GM19324 (cell line): Measurements from ENCODE around the gene TSPAN17.
A peak's percentile ranks its signal among the peaks of the same experiment; 100 is the strongest.
"Not testable (repeated sequence)": the region's sequence is repeated elsewhere in the genome, so short reads cannot be mapped to it uniquely, and the experiment has no call there.

ENCODE experiments used
- ATAC-seq: cut with Tn5 transposase; IDR thresholded peaks from one replicate; pipeline ENCODE4 v1.9.1; 2021; ENCODE audit warnings: mild to moderate bottlenecking, moderate library complexity; ENCODE audit not compliant: unreplicated experiment, low FRiP score

TSPAN17 gene, protein sequence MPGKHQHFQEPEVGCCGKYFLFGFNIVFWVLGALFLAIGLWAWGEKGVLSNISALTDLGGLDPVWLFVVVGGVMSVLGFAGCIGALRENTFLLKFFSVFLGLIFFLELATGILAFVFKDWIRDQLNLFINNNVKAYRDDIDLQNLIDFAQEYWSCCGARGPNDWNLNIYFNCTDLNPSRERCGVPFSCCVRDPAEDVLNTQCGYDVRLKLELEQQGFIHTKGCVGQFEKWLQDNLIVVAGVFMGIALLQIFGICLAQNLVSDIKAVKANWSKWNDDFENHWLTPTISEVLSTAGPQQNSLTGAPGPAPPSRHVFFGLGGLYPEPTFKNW

DNA sequence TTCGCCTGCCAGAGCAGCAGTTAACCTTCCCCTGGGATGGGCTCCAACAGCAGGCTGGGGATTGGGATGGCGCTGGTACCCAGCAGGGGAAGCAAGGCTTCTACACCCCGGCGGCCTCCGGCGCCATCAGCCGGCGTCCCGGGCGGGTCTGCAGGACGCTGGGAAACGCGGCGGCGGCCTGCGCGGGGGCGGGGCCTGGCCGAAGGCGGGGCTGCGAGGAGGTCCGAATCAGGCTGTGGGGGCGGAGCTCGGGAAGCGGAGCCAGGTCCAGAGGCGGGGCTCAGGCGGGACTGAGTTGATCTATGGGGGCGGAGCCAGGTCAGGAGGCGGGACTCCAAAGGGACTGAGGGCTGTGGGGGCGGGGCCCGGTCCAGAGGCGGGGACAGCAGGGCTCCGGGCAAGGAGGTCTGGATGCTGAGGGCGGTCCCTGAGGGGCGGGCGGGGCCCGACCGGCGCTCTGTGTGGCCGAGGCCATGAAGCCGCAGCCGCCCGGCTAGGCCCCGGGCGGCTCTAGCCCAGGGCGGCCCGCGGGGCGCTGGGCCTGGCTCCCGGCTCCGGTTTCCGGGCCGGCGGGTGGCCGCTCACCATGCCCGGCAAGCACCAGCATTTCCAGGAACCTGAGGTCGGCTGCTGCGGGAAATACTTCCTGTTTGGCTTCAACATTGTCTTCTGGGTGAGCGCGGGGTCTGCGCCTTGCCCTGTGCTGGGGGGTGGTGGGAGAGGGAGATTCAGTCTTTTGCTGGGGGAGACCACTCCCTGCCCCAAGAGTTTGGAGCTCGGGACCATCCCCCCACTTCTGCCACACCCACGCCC, at the start of gene TSPAN17:
TSPAN17 (plus strand) TSS at position 455 of the 813 bp plus-strand sequence; CDS start at position 587, 132 bp downstream.
- ATAC-seq, result peak; percentile 94

DNA sequence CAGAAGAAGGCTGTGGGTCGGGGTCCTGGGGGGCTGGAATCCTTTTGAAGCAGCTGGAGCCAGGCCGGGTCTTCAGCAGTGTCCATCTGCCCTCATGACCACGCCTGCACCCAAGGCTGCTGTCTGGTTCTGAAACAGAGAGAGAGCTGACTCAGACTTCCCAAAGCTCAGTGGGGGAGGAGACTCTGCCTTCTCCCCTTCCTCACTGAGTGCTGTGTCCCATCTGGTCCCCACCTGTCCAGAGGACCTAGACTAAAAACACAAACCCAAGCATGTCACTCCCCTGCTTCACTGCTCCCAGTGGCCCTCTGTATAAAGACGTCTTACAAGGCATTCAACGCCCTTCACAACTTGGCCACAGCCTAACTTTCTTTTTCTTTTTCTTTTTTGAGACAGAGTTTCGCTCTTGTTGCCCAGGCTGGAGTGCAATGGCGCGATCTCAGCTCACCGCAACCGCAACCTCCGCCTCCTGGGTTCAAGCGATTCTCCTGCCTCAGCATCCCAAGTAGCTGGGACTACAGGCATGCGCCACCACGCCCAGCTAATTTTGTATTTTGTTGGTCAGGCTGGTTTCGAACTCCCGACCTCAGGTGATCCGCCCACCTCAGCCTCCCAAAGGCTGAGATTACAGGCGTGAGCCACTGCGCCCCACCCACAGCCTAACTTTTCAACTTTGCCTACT, 47.4 kb upstream of the TSPAN17 start:
- ATAC-seq, result not testable (repeated sequence)

DNA sequence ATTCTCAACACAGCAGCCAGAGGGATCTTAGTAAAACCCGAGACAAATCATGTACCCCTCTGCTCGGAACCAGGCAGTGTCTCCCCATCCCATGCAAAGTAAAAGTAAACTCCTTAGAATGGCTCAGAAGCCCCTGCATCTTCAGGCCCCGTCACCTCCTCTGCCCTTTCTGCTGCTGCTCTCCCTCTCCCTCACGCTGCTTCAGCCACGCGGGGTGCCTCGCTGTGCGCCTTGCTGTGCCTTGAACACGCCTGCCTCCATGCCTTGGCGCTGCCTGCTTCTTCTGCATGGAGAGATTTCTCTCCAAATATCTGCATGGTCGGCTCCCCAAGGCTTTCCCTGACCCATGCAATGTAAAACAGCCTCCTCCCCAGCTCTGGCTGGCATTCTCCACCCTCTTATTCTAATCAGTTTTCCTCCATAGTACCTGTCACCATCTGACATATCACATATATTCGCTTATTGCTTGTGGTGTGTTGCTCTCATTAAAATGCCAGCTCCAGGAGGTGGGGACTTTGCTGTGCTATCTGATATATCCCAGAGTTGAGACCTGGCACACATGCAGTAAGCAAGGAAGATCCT, 45.3 kb upstream of the TSPAN17 start:
- no peak for ATAC-seq

DNA sequence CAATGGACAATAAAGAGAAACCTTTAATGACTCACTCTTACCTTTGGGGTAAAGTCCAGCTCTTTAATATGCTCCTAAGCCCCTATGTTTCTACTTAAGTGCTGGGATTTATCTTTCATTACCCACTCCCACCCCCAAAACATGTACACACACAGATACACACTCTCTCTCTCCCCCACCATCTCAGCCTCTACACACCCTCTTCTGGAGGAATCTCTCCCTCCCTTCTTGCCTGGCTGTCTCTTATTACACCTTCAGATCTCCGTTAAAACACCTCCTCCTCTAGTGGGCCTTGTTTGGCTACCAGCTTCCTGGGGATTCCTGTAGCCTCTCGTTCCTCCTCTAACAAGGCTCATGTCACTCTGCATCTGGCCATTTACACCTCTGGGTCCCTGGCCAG, 44.2 kb upstream of the TSPAN17 start:
- no peak for ATAC-seq

DNA sequence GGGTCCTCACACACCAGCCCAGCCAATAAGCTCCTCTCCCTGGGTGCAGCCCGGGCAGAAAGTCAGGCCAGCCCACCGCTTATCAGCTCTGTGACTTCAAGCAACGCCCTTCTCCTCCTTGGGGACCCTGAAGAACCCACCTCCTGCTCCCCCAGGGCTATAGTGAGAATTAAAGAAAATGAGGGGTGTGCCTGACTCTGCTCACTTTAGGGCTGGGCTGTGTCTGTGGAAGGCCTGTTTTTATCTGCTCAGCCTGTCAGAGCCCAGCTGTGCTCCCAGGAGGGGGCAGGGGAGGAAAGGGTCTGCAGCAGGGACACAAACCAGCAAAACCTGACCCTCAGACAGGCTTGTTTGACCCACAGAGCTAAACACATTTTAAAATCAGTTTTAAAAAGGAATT, 41.3 kb upstream of the TSPAN17 start:
- no peak for ATAC-seq

DNA sequence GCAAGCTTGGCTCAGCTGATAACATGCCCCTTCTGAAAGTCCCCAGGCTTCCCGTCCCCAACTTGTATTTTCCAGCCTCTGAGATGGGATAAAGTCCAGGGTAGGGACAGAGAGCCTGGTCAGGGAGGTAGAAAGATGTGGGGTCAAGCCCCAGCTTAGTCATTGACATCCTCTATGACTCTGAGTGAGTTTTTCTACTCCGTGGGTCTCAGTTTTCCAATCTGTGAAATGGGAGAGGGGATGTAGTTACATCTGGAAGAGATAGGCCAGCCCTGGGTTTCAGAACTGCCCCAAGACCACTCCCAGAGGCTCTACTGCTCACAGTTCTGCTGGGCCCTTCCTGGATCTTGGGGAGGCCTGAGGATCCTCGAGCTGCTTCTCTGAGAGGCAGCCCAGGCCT, 40.4 kb upstream of the TSPAN17 start:
- ATAC-seq, result no peak

DNA sequence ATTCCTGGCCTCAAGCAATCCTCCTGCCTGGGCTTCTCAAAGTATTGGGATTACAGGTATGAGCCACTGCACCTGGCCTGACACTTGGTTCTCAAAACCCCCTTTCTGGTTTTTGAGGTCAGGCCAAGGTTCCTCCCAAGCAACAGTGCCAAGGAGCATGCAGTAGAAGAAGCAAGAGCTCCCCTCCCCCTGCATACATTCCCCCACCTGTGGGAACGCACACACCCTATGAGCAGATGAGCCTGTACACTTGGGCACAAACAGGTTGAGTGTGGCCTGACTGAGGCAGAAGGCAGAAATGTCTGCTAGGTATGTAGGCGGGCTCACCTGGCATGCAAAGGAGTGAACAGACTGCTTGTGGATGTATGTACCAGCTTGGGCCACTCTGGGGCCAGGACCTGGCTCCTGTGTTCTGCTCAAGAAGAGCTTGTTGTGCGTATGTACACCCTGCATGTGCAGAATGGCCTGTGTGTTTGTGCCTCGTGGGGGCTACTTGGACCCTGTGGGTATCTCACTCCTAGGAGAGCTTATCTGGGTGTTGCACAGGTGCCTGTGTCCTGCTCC, 39.1 kb upstream of the TSPAN17 start:
- no peak for ATAC-seq

DNA sequence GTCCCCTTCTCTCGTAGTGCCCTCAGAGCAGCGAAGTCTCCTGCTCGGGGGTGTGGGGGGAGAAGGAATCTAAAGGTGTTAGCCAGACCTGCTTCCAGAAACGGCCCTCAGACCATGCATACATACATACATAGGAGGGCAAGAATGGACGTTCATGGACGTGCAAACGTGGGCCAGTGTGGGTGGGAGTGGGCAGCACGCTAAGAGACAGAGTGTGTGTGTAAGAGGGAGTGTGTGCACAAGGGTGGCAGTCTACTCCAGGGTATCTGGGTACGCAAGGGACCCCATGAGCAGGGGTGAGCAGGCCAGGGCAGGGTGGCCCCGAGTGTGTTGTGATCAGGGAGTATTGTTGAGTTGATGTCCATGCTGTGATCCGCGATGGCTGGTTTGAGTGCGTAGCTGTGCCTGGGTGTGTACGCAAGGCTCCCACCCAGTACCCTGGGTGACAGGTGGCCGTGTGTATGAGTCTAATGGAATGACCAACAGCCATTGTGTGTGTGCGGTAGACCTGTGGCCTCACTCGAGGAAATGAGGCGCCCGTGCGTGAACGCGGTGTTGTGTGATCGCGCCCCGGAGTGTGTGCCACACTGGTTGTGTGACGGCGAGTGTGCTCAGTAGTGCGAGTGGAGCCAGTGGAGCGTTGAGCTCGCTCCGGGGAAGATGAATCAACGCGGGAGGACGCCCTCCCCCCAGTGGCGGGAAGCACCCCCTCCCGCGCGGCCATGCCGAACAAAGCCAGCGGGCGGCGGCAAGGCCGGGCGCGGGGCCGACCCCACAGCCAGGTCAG, 38.2 kb upstream of the TSPAN17 start:
- ATAC-seq, result peak; percentile 15

DNA sequence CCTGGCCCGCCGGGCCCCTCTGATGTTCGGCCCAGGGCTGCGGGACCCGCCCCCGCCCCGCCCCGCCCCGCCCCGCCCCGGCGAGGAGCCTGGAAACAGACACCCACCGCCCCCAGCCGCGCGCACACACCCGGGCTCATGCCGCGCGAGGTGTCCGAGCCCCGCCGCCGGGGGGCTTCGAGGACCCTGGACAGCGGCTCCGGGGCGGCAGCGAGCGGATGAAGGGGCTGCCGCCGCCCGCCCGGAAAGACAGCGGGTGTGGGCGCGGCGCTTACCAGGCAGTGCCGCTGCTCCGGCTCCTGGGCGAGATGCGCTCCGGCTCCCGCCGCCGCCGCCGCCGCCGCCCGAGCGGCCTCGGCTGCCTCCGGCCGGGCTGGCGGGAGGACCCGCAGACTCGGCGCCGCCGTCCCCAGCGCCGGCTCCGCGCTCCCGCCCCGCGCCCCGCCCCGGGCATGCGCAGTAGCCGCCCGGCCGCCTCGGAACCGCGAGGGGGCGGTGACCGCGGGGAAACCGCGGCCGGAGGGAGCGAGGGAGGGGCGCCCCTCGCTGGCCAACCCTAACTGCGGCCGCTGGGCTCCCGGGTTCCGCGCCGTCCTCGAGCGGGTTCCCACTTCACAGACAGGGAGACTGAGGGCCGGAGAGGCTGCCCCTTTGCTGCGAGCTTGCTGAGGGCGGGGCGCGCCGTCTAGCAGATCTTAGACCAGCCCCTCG, 37.4 kb upstream of the TSPAN17 start, which contains the start of gene GPRIN1:
GPRIN1 (minus strand) TSS at position 433 of the 711 bp plus-strand sequence. CDS start 10,322 bp downstream, outside the sequence.
- peak; percentile 85 for ATAC-seq

DNA sequence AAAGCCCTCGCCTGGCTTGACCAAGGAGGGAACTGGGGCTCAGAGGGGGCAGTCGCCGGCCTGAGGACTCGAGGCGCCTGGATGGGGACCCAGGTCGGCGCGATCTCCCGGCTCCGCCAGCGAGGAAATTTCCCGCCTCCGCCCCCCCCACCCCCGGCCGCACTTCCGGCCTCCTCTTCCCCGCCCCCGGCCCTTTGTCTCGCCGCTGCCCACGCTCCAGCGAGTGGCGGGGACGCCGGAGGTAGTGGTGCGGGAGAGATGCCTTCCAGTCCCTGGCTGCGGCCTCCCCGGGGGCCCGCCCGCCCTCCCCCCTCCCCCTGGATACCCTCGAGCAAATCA, 36.9 kb upstream of the TSPAN17 start:
- peak; percentile 3 for ATAC-seq

DNA sequence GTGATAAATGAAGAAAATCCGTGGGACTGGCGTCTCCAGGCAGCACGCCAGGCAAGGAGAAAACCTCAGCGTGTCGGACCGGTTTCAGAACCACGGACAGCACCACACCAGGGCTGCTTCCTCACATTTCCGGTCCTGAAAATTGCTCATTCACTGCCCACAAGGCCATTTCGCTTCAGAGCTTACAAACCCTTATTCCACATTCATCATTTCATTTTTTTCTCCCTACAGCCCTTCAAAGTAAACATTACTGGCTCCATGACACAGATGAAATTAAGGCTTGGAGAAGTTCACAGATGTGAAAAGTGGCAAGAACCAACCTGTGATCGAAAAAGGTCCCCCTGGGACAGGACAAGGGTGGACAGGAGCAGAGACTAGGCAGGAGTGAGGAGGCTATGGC, 35.8 kb upstream of the TSPAN17 start:
- no peak for ATAC-seq

DNA sequence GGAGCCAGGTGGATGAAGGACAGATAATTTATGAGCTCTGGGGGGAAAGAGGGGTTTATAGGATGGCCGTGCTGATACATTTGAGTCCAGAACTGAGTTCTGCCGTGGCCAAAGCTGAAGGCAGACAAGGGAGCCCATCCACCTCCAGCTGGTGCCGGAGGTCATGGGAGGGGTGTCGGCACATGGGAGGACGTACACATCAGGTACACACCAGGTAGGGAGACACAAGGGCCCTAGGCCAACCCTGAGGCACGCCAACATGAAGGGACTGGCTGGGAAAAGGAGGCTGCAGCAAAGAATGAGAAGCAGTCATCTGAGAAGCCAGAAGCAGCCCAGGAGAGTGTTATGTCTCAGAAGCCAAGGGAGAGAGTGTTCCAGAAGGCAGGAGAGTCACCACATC, 35.3 kb upstream of the TSPAN17 start:
- ATAC-seq, result no peak

DNA sequence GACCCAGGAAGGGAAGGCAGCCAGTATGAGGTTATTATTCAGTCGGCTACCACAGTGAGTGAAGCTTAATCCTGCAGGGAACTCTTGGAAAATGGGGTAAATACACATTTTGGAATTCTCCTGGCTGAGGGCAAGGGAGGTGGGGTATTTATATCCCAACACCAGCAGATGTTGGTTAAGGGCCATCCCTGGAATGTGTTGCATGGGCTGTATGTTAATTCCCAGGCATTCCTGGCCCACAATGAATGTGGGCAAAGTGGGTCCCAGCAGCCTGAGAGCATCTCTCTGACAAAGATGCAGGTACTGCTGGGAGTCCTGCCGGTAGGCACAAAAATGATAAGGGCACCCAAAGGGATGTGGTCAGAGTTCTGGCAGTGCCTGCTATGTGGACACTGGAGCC, 34.4 kb upstream of the TSPAN17 start:
- ATAC-seq, result no peak

DNA sequence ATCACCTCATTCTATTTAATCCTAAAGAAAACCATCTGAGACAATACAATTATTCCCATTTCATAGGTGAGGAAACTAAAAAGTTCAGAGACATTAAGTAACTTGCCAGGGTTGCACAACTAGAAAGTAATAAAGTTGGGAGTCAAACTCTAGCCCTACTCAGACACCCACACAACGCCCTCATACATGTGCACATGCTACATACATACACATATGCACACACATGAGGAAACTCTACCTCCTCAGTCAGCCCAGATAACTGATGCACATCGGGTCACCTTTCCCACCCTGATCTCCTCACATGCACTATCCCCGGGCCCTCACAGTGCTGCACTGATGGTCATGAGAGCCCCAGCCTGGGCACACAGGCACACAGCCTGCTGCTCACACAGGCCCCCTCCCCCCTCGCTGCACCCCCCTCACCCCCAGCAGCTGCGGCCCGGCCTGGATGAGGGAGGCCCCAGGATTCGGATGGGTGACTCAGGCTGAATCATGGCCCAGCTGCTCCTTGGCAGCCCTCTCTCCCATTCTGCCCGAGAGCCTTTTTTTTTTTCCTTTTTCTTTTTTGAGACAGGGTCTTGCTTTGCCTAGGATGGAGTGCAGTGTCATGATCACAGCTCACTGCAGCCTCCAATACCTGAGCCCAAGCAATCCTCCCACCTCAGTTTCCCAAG, 32.3 kb upstream of the TSPAN17 start:
- ATAC-seq, result no peak

DNA sequence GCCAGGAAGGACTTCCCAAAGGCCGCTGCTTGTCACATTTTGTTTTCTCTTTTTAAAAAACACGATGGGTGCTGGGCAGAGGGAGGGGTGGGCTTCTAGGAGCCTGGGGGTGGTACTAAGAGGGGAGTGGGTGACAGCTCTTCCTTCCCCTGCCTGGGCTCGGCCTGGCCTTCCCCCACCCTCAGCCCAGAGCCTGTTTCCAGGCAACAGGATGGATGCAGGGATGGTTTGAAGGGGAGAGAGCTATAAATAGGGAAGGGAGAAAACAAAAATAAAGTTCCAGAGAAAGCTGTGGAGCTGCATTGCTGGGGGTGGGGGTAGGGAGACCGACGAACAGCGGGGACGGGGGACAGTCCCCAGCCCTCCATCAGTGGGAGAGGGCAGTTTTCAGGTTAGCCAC, 30.8 kb upstream of the TSPAN17 start:
- no peak for ATAC-seq

DNA sequence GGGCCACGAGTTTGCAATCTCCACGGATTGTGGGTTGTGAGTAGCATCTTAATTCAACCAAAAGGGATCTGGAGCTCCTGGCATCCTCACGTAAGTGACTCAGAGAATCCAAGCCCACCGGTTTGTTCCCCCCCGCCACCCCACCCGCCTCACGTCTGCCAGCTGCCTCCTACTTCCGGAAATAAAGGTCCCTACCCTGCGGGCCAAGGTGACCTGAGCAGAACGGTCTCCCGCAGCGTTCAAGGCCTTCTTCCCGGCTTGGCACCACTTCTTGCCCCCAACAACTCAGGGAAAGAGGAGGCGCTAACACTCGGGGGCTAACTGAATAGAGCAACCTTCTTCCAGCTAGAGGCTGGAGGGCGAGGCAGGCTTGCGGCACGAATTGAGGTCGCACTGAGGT, 28.5 kb upstream of the TSPAN17 start:
- ATAC-seq, result no peak

DNA sequence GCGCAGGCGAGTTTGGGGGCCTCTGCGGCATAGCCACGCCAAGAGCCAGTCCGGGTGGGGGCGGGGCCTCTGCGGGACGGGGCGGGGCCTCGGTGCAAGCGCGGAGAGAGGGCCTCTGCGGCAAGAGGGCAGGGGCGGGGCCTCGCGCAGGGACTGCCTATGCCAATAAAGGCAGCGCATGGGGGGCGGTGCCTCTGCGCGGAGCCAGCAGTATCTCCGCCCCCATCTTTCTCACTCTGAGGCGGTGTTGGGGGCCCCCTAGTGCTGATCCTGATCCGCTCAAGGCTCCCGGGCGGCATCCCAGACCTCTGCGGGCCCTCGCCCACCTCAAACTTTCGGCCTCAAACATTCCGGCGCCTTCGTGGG, 28.1 kb upstream of the TSPAN17 start:
- no peak for ATAC-seq

DNA sequence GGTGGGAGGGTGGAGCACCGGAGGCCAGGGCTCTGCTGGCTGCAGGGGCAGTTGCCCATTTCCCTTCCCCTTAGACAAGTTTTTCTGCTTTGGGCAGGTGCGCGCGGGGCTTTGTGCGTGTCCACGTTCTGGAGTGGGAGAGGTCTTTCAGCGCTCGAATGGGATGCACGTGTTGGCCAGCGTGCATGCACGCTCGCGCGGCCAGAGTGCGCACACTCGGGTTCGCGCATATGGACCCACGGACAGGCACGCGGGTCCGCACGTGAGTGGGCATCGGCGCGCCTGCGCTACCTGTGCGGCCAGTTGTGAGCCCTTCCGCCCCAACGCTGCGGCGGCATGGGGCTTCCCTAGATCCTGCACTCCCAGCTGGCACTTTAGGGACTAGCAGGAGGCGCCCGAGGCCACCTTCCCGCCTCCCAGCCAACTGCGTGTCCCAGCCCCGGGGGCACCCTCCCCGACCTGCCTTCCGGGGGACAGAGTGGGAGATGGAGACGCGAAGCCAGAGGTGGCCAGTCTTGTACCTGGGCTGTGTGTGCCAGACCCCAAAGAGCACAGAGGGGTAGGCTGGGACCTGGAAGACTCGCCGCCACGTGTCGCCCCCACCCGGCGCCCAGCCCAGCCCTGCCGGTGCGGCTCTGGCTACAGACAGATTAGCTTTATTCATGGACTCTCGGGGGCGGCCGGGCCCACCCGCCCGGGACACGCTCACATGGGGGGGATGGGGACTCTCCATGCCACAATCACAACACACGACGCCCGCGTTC, 27.5 kb upstream of the TSPAN17 start:
- no peak for ATAC-seq
